H1 (cell line): Measurements from ENCODE around the gene UGT1A1. TPM values are rescaled to one million over a fixed set of nuclear protein-coding genes. Genes with fewer than 3 reads are reported as not detected.

ENCODE experiments used
- EP300 ChIP-seq, 2 experiments: IDR thresholded peaks; 1 replicate in 1 of 2; 2 replicates in 1 of 2; pipeline ENCODE4 v1.6.1; 2011 to 2012; ENCODE audit warnings: low read depth in 2 of 2, low read length in 2 of 2, mild to moderate bottlenecking in 2 of 2, borderline replicate concordance in 1 of 2, inconsistent platforms in 1 of 2, moderate library complexity in 1 of 2
- TEAD4 ChIP-seq: IDR thresholded peaks from 2 replicates; pipeline ENCODE4 v1.6.1; 2012; ENCODE audit warnings: low read depth, low read length, inconsistent platforms, mixed read lengths
- polyA plus RNA-seq, 7 experiments: library from polyadenylated mRNA; depleted of rRNA in 3 of 7; stranded (reverse) in 5 of 7; unstranded in 2 of 7; fragments of >200 nt in 5 of 7; fragments of 200-250 nt in 2 of 7; gene quantifications; 1 replicate in 5 of 7; 2 replicates in 1 of 7; 4 replicates in 1 of 7; pipeline versions ENCODE4 v1.2.1 to v1.2.3, GENCODE V29; 2011 to 2013; ENCODE audit warnings: missing spikeins in 2 of 7, mixed read lengths in 2 of 7
- total RNA-seq: library from RNA; stranded (reverse); fragmentation: NEBNext Ultra II Directional; extraction: Animal tissue kit (Norgen Biotek cat#: 25700); gene quantifications from 2 replicates; pipeline ENCODE4 v1.2.1, GENCODE V29; 2021
- TF ChIP-seq, protein P1 (sequence below): IDR thresholded peaks from 2 replicates; pipeline ENCODE4 v1.6.1; 2012; ENCODE audit warnings: inconsistent platforms

UGT1A1 gene
- total and polyA plus RNA-seq, 2 of the 8 experiments (the other 6 are each of a cell fraction or from before 2014, with no cell fraction given): not detected

DNA sequence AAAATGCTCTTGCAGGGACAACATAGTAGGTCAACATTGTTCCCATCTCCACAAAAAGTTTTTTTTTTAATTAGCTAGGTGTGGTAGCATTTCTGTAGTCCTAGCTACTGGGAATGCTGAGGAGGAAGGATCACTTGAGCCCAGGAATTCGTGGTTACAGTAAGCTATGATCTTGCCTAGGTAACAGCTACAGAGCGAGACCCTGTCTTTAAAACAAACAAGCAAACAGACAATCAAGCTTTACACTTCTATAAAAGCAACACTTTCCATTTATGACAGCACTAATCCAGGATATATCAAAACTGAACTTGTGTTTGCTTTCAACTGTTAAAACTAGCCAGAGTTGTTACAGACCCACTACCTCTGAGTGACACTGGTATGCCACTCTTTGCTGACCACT lies 19.2 kb upstream of the UGT1A1 start (continued):
- no peak for TF ChIP-seq TEAD4
- TF ChIP-seq, protein P1, sequence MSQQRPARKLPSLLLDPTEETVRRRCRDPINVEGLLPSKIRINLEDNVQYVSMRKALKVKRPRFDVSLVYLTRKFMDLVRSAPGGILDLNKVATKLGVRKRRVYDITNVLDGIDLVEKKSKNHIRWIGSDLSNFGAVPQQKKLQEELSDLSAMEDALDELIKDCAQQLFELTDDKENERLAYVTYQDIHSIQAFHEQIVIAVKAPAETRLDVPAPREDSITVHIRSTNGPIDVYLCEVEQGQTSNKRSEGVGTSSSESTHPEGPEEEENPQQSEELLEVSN: no peak
- TF ChIP-seq EP300 (IDR thresholded peaks at IDR 0.05; ENCODE audit: borderline replicate concordance in 1 of 2, low read depth in 2 of 2, low read length in 2 of 2): no peak
